HepG2 (cell line): ENCODE results near the gene ZNF574. TPM values are rescaled to one million over a fixed set of nuclear protein-coding genes. Genes with fewer than 3 reads are reported as not detected.

Experiments used
- EED ChIP-seq: sonication (generic); formaldehyde crosslinking; IDR thresholded peaks from 2 replicates; pipeline ENCODE4 v1.5.0; 2020; ENCODE audit warnings: mild to moderate bottlenecking, missing genetic modification reagents
- GABPB1 ChIP-seq: IDR thresholded peaks from 2 replicates; pipeline ENCODE4 v1.6.1; 2016; ENCODE audit warnings: mild to moderate bottlenecking, missing genetic modification reagents, moderate library complexity, missing compliant biosample characterization
- HHEX ChIP-seq: IDR thresholded peaks from 2 replicates; pipeline ENCODE4 v1.6.1; 2016; ENCODE audit warnings: control low read depth
- MED13 ChIP-seq: sonication (generic); formaldehyde crosslinking; IDR thresholded peaks from 2 replicates; pipeline ENCODE4 v1.5.0; 2020; ENCODE audit warnings: missing genetic modification reagents
- NAIF1 ChIP-seq: sonication (generic); formaldehyde crosslinking; IDR thresholded peaks from 2 replicates; pipeline ENCODE4 v1.5.0; 2020; ENCODE audit warnings: mild to moderate bottlenecking, missing genetic modification reagents, borderline replicate concordance
- NBN ChIP-seq: fragments of 450-650 bp; conservative IDR thresholded peaks from 2 replicates; pipeline ENCODE4 v1.6.1; 2017
- NFKB2 ChIP-seq: sonication (generic); formaldehyde crosslinking; IDR thresholded peaks from 2 replicates; pipeline ENCODE4 v1.4.0; 2020; ENCODE audit warnings: missing genetic modification reagents, borderline replicate concordance
- NPAS2 ChIP-seq: sonication (generic); formaldehyde crosslinking; IDR thresholded peaks from 2 replicates; pipeline ENCODE4 v1.8.0; 2022; ENCODE audit warnings: mild to moderate bottlenecking, missing genetic modification reagents, borderline replicate concordance
- NR1H2 ChIP-seq: sonication (generic); formaldehyde crosslinking; IDR thresholded peaks from 2 replicates; pipeline ENCODE4 v1.8.1; 2022; ENCODE audit warnings: low read depth, missing genetic modification reagents, borderline replicate concordance
- NR2C2 ChIP-seq: sonication (generic); formaldehyde crosslinking; IDR thresholded peaks from 2 replicates; pipeline ENCODE4 v1.4.0; 2020; ENCODE audit warnings: missing genetic modification reagents, mild to moderate bottlenecking, moderate library complexity, borderline replicate concordance
- RFX3 ChIP-seq: IDR thresholded peaks from 2 replicates; pipeline ENCODE4 v1.6.1; 2016; ENCODE audit warnings: missing biosample characterization, missing genetic modification reagents
- SP1 ChIP-seq, 2 experiments: fragments of 450-650 bp in 1 of 2; sonication (generic) in 1 of 2; formaldehyde crosslinking in 1 of 2; IDR thresholded peaks; 2 replicates each; pipeline versions ENCODE4 v1.4.0 to v1.6.1; 2016 to 2020; ENCODE audit warnings: missing genetic modification reagents in 1 of 2
- SRSF9 ChIP-seq: fragments of 200-400 bp; formaldehyde crosslinking; IDR thresholded peaks from 2 replicates; pipeline ENCODE4 v1.6.1; 2018; ENCODE audit warnings: borderline replicate concordance, mild to moderate bottlenecking, low read depth, low read length; ENCODE audit not compliant: insufficient read depth, poor library complexity, severe bottlenecking
- TSC22D2 ChIP-seq: sonication (generic); formaldehyde crosslinking; IDR thresholded peaks from 2 replicates; pipeline ENCODE4 v1.5.1; 2020; ENCODE audit warnings: missing genetic modification reagents, mild to moderate bottlenecking, borderline replicate concordance
- ZNF260 ChIP-seq: sonication (generic); formaldehyde crosslinking; IDR thresholded peaks from 2 replicates; pipeline ENCODE4 v1.4.0; 2020; ENCODE audit warnings: missing genetic modification reagents, low read depth, mild to moderate bottlenecking, borderline replicate concordance
- ZNF343 ChIP-seq: sonication (generic); formaldehyde crosslinking; IDR thresholded peaks from 2 replicates; pipeline ENCODE4 v1.4.0; 2020; ENCODE audit warnings: mild to moderate bottlenecking, missing genetic modification reagents
- ZNF670 ChIP-seq: sonication (generic); formaldehyde crosslinking; IDR thresholded peaks from 2 replicates; pipeline ENCODE4 v1.8.0; 2022; ENCODE audit warnings: mild to moderate bottlenecking, missing genetic modification reagents, borderline replicate concordance
- polyA plus RNA-seq, 8 experiments: library from polyadenylated mRNA; depleted of rRNA in 3 of 8; stranded (reverse) in 7 of 8; unstranded in 1 of 8; fragments of >200 nt; fragmentation: Illumina TruSeq in 4 of 8; extraction: Trizol in 4 of 8; gene quantifications; 2 replicates each; pipeline versions ENCODE4 v1.2.1 to v1.2.3, GENCODE V29; 2011 to 2016; ENCODE audit warnings: low read depth in 4 of 8, missing spikeins in 1 of 8, mixed read lengths in 1 of 8; ENCODE audit not compliant: insufficient read depth in 1 of 8
- total RNA-seq, 5 experiments: library from RNA; depleted of rRNA; stranded (reverse); fragments of >200 nt; fragmentation: Illumina TruSeq; extraction: Trizol; gene quantifications; 2 replicates each; pipeline ENCODE4 v1.2.3, GENCODE V29; 2016; ENCODE audit warnings: low read depth in 1 of 5
- TF ChIP-seq, protein P1 (sequence below): sonication (generic); formaldehyde crosslinking; IDR thresholded peaks from 2 replicates; pipeline ENCODE4 v1.9.0; 2021; ENCODE audit warnings: missing genetic modification reagents, borderline replicate concordance
- TF ChIP-seq, protein P2 (sequence below): sonication (generic); formaldehyde crosslinking; conservative IDR thresholded peaks from 2 replicates; pipeline ENCODE4 v1.4.0; 2020; ENCODE audit warnings: missing genetic modification reagents
- TF ChIP-seq, protein P3 (sequence below): sonication (generic); formaldehyde crosslinking; IDR thresholded peaks from 2 replicates; pipeline ENCODE4 v1.4.0; 2020; ENCODE audit warnings: mild to moderate bottlenecking, low read depth, missing genetic modification reagents
- TF ChIP-seq, protein P4 (sequence below), 2 experiments: sonication (generic) in 1 of 2; formaldehyde crosslinking in 1 of 2; IDR thresholded peaks; 2 replicates each; pipeline versions ENCODE4 v1.4.0 to v1.6.1; 2018 to 2020; ENCODE audit warnings: missing genetic modification reagents in 2 of 2, borderline replicate concordance in 1 of 2, low read depth in 1 of 2, mild to moderate bottlenecking in 1 of 2, missing biosample characterization in 1 of 2

The ZNF574 gene
- total and polyA plus RNA-seq, 2 of the 13 experiments (the other 11 are each of a cell fraction or from before 2014, with no cell fraction given), result 7.7 to 7.9 TPM

DNA sequence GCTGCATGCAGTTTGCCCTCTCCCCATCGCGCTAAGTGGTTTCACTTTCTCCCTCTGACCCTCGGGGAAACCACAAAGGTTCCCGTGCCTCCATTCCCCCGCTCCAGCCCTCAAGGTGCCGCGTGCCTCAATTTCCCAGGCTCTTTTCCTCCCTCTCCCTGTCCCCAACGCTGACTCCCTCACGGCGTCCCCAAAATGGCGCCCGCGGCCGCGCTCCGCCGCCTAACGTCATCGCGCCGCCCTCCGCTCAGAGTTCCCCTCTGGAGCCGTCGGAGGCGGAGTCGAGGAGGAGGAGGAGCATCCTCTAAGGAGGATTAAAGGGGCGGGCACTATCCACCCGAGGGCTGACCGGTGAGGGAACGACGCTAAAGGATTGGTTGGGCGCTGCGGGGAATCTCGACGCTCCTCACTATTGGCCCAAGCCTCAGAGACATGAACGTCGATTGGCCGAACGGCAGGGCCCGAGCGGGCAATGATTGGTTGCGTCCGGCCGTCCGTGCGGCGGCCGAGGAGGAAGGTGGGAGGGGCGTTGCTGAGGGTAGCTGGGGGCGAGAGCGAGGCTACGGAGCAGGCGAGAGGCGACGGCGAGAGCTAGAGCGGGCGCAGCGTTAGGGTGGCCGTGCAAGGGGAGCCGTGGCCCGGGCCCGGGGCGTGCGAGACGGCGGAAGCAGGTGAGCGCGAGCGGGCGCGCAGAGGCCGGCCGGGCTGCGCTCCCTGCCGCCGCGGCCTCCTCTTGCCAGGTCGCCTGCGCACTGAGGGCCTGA, at the start of gene ZNF574 (continued):
- TF ChIP-seq, protein P1, sequence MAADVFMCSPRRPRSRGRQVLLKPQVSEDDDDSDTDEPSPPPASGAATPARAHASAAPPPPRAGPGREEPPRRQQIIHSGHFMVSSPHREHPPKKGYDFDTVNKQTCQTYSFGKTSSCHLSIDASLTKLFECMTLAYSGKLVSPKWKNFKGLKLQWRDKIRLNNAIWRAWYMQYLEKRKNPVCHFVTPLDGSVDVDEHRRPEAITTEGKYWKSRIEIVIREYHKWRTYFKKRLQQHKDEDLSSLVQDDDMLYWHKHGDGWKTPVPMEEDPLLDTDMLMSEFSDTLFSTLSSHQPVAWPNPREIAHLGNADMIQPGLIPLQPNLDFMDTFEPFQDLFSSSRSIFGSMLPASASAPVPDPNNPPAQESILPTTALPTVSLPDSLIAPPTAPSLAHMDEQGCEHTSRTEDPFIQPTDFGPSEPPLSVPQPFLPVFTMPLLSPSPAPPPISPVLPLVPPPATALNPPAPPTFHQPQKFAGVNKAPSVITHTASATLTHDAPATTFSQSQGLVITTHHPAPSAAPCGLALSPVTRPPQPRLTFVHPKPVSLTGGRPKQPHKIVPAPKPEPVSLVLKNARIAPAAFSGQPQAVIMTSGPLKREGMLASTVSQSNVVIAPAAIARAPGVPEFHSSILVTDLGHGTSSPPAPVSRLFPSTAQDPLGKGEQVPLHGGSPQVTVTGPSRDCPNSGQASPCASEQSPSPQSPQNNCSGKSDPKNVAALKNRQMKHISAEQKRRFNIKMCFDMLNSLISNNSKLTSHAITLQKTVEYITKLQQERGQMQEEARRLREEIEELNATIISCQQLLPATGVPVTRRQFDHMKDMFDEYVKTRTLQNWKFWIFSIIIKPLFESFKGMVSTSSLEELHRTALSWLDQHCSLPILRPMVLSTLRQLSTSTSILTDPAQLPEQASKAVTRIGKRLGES (CRISPR knock-in tag), result no peak
- peak; percentile 24; the same call in 1 of the 2 replicates for TF ChIP-seq ZNF343
- TF ChIP-seq, protein P2, sequence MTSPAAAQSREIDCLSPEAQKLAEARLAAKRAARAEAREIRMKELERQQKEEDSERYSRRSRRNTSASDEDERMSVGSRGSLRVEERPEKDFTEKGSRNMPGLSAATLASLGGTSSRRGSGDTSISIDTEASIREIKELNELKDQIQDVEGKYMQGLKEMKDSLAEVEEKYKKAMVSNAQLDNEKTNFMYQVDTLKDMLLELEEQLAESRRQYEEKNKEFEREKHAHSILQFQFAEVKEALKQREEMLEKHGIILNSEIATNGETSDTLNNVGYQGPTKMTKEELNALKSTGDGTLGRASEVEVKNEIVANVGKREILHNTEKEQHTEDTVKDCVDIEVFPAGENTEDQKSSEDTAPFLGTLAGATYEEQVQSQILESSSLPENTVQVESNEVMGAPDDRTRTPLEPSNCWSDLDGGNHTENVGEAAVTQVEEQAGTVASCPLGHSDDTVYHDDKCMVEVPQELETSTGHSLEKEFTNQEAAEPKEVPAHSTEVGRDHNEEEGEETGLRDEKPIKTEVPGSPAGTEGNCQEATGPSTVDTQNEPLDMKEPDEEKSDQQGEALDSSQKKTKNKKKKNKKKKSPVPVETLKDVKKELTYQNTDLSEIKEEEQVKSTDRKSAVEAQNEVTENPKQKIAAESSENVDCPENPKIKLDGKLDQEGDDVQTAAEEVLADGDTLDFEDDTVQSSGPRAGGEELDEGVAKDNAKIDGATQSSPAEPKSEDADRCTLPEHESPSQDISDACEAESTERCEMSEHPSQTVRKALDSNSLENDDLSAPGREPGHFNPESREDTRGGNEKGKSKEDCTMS (CRISPR knock-in tag), result no peak
- TF ChIP-seq, protein P3, sequence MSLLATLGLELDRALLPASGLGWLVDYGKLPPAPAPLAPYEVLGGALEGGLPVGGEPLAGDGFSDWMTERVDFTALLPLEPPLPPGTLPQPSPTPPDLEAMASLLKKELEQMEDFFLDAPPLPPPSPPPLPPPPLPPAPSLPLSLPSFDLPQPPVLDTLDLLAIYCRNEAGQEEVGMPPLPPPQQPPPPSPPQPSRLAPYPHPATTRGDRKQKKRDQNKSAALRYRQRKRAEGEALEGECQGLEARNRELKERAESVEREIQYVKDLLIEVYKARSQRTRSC (CRISPR knock-in tag), result no peak
- no peak for TF ChIP-seq EED (CRISPR knock-in tag)
- no peak for TF ChIP-seq HHEX
- TF ChIP-seq SP1 (IDR thresholded peaks at IDR 0.05), result no peak
- peak; percentile 76 for TF ChIP-seq SP1 (CRISPR knock-in tag; IDR thresholded peaks at IDR 0.05)
- no peak for TF ChIP-seq MED13 (CRISPR knock-in tag)
- TF ChIP-seq ZNF260 (CRISPR knock-in tag), result no peak
- no peak for TF ChIP-seq NBN
- TF ChIP-seq NR2C2 (CRISPR knock-in tag), result peak; percentile 35; the same call in 1 of the 2 replicates
- TF ChIP-seq TSC22D2 (CRISPR knock-in tag), result no peak
- no peak for TF ChIP-seq NAIF1
- no peak for TF ChIP-seq ZNF670
- no peak for TF ChIP-seq RFX3 (CRISPR knock-in tag)
- TF ChIP-seq, protein P4, sequence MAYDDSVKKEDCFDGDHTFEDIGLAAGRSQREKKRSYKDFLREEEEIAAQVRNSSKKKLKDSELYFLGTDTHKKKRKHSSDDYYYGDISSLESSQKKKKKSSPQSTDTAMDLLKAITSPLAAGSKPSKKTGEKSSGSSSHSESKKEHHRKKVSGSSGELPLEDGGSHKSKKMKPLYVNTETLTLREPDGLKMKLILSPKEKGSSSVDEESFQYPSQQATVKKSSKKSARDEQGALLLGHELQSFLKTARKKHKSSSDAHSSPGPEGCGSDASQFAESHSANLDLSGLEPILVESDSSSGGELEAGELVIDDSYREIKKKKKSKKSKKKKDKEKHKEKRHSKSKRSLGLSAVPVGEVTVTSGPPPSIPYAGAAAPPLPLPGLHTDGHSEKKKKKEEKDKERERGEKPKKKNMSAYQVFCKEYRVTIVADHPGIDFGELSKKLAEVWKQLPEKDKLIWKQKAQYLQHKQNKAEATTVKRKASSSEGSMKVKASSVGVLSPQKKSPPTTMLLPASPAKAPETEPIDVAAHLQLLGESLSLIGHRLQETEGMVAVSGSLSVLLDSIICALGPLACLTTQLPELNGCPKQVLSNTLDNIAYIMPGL (CRISPR knock-in tag; IDR thresholded peaks at IDR 0.05; ENCODE audit: borderline replicate concordance in 1 of 2, low read depth in 1 of 2), result peak; percentile 13 to 55; a peak in 2 of 4 replicates
- TF ChIP-seq NFKB2, result peak; percentile 49; the same call in 1 of the 2 replicates
- no peak for TF ChIP-seq NR1H2 (CRISPR knock-in tag)
- TF ChIP-seq SRSF9, result no peak
- TF ChIP-seq GABPB1, result peak; percentile 73
- TF ChIP-seq NPAS2 (CRISPR knock-in tag), result no peak
